Fibroblast of lung (primary cell): ENCODE data around the gene PAFAH2. TPM values are rescaled to one million over a fixed set of nuclear protein-coding genes. Genes with fewer than 3 reads are reported as not detected.

Experiments used
- DNase-seq, 2 donors: peaks; one replicate each; pipeline versions ENCODE4 v3.0.0 to v3.0.0-alpha.2; 2010; ENCODE audit warnings: low read depth in 2 of 2
- H2AFZ ChIP-seq: 2 replicates; pipeline ENCODE4 v1.5.1; 2012; ENCODE audit warnings: low read length, control low read depth, inconsistent platforms
- H3K27ac ChIP-seq: 2 replicates; pipeline ENCODE4 v1.5.1; 2011; ENCODE audit warnings: low read length, control low read depth; ENCODE audit not compliant: insufficient read depth
- H3K27me3 ChIP-seq: 2 replicates; pipeline ENCODE4 v1.5.1; 2011; ENCODE audit warnings: mild to moderate bottlenecking, low read length; ENCODE audit not compliant: control insufficient read depth, insufficient read depth
- H3K36me3 ChIP-seq: 2 replicates; pipeline ENCODE4 v1.5.1; 2011; ENCODE audit warnings: low read length; ENCODE audit not compliant: control insufficient read depth, insufficient read depth
- H3K4me1 ChIP-seq: 2 replicates; pipeline ENCODE4 v1.5.1; 2011; ENCODE audit warnings: low read length; ENCODE audit not compliant: control insufficient read depth, insufficient read depth; ENCODE audit errors: extremely low read depth
- H3K4me2 ChIP-seq: 2 replicates; pipeline ENCODE4 v1.5.1; 2011; ENCODE audit warnings: low read length, control low read depth; ENCODE audit not compliant: insufficient read depth; ENCODE audit errors: extremely low read depth
- H3K4me3 ChIP-seq, 4 experiments: fragments of 200-600 bp in 1 of 4; sonication (generic) in 1 of 4; replicated peaks in 1 of 4; 2 replicates each; pipeline ENCODE4 v1.5.1; 2011 to 2016; ENCODE audit warnings: low read length in 4 of 4, low read depth in 3 of 4, mild to moderate bottlenecking in 3 of 4, control low read depth in 2 of 4, inconsistent platforms in 1 of 4, mixed read lengths in 1 of 4; ENCODE audit not compliant: insufficient read depth in 1 of 4; ENCODE audit errors: control extremely low read depth in 1 of 4
- H3K79me2 ChIP-seq: 2 replicates; pipeline ENCODE4 v1.5.1; 2012; ENCODE audit warnings: mild to moderate bottlenecking, low read length, inconsistent platforms; ENCODE audit not compliant: control insufficient read depth, insufficient read depth
- H3K9ac ChIP-seq: 2 replicates; pipeline ENCODE4 v1.5.1; 2011; ENCODE audit warnings: mild to moderate bottlenecking, low read length, control low read depth; ENCODE audit not compliant: insufficient read depth
- H3K9me3 ChIP-seq: 2 replicates; pipeline ENCODE4 v1.5.1; 2012; ENCODE audit warnings: low read depth, low read length; ENCODE audit not compliant: control insufficient read depth, insufficient read depth
- H4K20me1 ChIP-seq: 2 replicates; pipeline ENCODE4 v1.5.1; 2011; ENCODE audit warnings: low read length; ENCODE audit not compliant: control insufficient read depth, insufficient read depth; ENCODE audit errors: extremely low read depth
- CTCF ChIP-seq, 2 donors: IDR thresholded peaks in 1 of 2; conservative IDR thresholded peaks in 1 of 2; 1 replicate in 1 of 2; 2 replicates in 1 of 2; pipeline ENCODE4 v1.5.1; 2011 to 2012; ENCODE audit warnings: low read length in 2 of 2, control low read depth in 1 of 2, inconsistent platforms in 1 of 2, low read depth in 1 of 2, mild to moderate bottlenecking in 1 of 2
- EZH2 ChIP-seq: IDR thresholded peaks from 2 replicates; pipeline ENCODE4 v1.5.1; 2012; ENCODE audit warnings: low read length, control low read depth, mild to moderate bottlenecking; ENCODE audit errors: missing control alignments
- polyA plus RNA-seq, 2 donors: library from polyadenylated mRNA; depleted of rRNA in 1 of 2; stranded (reverse) in 1 of 2; unstranded in 1 of 2; fragments of >200 nt; gene quantifications; 2 replicates each; pipeline ENCODE4 v1.2.1, GENCODE V29; 2011 to 2012; ENCODE audit warnings: missing spikeins in 1 of 2
- total RNA-seq: library from RNA; depleted of rRNA; stranded (reverse); fragments of >200 nt; gene quantifications from 2 replicates; pipeline ENCODE4 v1.2.1, GENCODE V29; 2014

The PAFAH2 gene
- total and polyA plus RNA-seq, 2 donors (not counting 1 experiment from before 2014, with no cell fraction given): 8.3 to 11.7 TPM

DNA sequence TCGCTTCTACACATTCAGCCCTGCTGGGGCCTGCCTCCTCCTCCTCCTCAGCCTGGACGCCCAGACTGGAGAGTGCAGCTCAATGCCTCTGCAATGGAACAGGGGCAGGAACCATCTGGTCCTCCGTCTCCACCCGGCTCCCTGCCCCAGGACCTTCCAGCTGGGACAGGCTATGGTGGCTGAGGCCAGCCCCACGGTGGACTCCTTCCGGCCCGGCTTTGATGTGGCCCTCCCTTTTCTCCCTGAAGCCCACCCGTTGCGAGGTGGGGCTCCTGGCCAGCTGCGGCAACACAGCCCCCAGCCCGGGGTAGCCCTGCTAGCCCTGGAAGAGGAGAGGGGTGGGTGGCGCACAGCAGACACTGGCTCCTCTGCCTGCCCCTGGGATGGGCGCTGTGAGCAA, 25.1 kb upstream of the PAFAH2 start:
- no peak overlapping the region for H3K27ac ChIP-seq
- peaks cover 10% of the 10 kb centered on the region for H3K4me1 ChIP-seq
- H3K9me3 ChIP-seq: no peaks in the 10 kb centered on the region
- no peaks in the 10 kb centered on the region for H3K36me3 ChIP-seq
- H2AFZ ChIP-seq: no peak overlapping the region
- no peaks in the 10 kb centered on the region for H3K79me2 ChIP-seq
- TF ChIP-seq CTCF (conservative IDR thresholded peaks at IDR 0.05 in 1 of 2, IDR thresholded peaks at IDR 0.05 in 1 of 2; ENCODE audit: low read depth in 1 of 2, low read length in 2 of 2) (no peak), EZH2 (no peak)
- no peak overlapping the region for H3K4me3 ChIP-seq
- no peaks in the 10 kb centered on the region for H4K20me1 ChIP-seq
- H3K4me2 ChIP-seq: no peak overlapping the region
- H3K27me3 ChIP-seq: no peaks in the 10 kb centered on the region
- no peak for DNase-seq
- H3K9ac ChIP-seq: no peak overlapping the region

DNA sequence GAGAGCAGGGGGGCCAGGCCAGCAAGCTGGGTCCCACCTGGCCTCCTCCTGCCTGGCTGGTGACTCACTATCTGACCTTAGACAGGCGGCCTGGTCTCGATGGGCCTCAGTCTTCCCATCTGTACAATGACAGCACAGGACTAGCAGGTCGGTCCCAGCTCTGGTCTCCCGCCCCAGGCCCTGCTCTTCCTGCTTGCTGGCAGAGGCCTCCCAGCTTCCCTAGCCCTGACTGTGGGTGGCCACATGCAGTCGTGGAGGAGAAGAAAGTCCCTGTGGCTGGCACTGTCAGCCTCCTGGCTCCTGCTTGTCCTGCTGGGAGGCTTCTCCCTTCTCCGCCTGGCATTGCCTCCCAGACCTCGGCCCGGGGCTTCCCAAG, 24.5 kb upstream of the PAFAH2 start:
- Histone ChIP-seq H3K9me3 (no peaks in the 10 kb centered on the region), H3K79me2 (no peaks in the 10 kb centered on the region), H4K20me1 (no peaks in the 10 kb centered on the region), H3K27me3 (no peaks in the 10 kb centered on the region), H3K4me2 (no peak overlapping the region), H3K9ac (no peak overlapping the region), H3K36me3 (no peaks in the 10 kb centered on the region), H3K4me1 (peaks cover 12% of the 10 kb centered on the region), H3K27ac (no peak overlapping the region), H2AFZ (no peak overlapping the region), H3K4me3 (no peak overlapping the region)
- no peak for DNase-seq
- TF ChIP-seq EZH2: no peak
- no peak for TF ChIP-seq CTCF (conservative IDR thresholded peaks at IDR 0.05 in 1 of 2, IDR thresholded peaks at IDR 0.05 in 1 of 2; ENCODE audit: low read depth in 1 of 2, low read length in 2 of 2)

GRCh38 chr1:26021647-26022403, 24.0 kb upstream of the PAFAH2 start, which contains the start of gene EXTL1:
EXTL1 (plus strand) TSS chr1:26021775; CDS start chr1:26022647, 872 bp downstream.
- Histone ChIP-seq H4K20me1 (no peaks in the 10 kb centered on the region), H3K36me3 (no peaks in the 10 kb centered on the region), H3K9ac (no peak within 1 kb of the TSS), H3K27me3 (no peaks in the 10 kb centered on the region), H2AFZ (peak within 1 kb of the TSS; percentile 12), H3K9me3 (no peaks in the 10 kb centered on the region), H3K79me2 (no peaks in the 10 kb centered on the region), H3K4me3 (peak within 1 kb of the TSS in 2 of 4 experiments; percentile 47 to 50), H3K4me2 (peak within 1 kb of the TSS; percentile 4), H3K4me1 (peaks cover 12% of the 10 kb centered on the region), H3K27ac (no peak within 1 kb of the TSS)
- DNase-seq: peak; percentile 36 to 76
- TF ChIP-seq EZH2 (no peak), CTCF (conservative IDR thresholded peaks at IDR 0.05 in 1 of 2, IDR thresholded peaks at IDR 0.05 in 1 of 2; ENCODE audit: low read depth in 1 of 2, low read length in 2 of 2) (no peak)
